DND-41 (cell line): Measurements from ENCODE around the gene ARAP1.

Experiments used
- CTCF ChIP-seq: IDR thresholded peaks from 2 replicates; pipeline ENCODE4 v1.5.1; 2012; ENCODE audit warnings: borderline replicate concordance, low read length, moderate library complexity, mild to moderate bottlenecking; ENCODE audit not compliant: poor library complexity, severe bottlenecking; ENCODE audit errors: extremely low read depth
- EZH2 ChIP-seq: IDR thresholded peaks from 3 replicates; pipeline ENCODE4 v1.6.1; 2012; ENCODE audit warnings: borderline replicate concordance, low read depth, mild to moderate bottlenecking, moderate library complexity, low read length, inconsistent platforms; ENCODE audit not compliant: severe bottlenecking

DNA sequence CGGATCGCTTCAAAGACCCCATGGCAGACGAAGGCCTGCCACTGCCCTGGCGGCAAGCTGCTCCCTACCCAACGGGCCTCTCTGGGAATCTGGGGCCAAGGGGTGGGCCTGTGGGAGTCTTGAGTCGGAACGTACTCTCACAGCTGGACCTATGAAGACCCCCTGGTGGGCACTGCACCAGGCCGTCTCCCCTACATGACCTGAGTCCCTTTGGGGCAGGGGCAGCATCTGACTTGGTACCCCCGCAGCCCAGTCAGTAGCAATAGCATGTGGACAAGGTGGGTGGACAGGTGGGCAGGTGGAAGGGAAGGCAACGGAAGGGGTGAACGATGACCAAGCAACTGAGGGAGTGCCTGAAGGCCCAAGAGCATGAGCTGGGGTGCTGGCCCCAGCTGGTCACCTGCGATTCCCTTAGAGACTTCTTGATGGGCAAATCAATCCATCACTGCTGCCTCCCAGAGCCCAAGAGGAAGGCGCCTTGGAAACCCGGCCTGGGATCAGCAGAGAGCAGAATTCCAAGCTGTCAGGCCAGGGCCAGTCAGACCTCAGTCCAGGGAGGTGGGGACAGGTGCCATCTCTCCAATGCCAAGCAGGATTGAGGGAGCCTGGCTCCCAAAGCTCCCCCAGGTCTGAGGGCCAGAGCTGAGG, 35.3 kb downstream of the ARAP1 start:
- TF ChIP-seq EZH2 (no peak), CTCF (no peak)
